Panc1 (cell line): Measurements from ENCODE around the gene SGCA.

Experiments used
- CTCF ChIP-seq: fragments of 450-650 bp; IDR thresholded peaks from 2 replicates; pipeline ENCODE4 v1.5.1; 2017; ENCODE audit warnings: mild to moderate bottlenecking
- REST ChIP-seq, 2 experiments: IDR thresholded peaks; 2 replicates each; pipeline ENCODE4 v1.6.1; 2011 to 2012; ENCODE audit warnings: low read depth in 2 of 2, control low read depth in 1 of 2, low read length in 1 of 2, mild to moderate bottlenecking in 1 of 2, moderate library complexity in 1 of 2; ENCODE audit not compliant: insufficient read depth in 1 of 2
- TCF7L2 ChIP-seq: IDR thresholded peaks from 2 replicates; pipeline ENCODE4 v1.6.1; 2011; ENCODE audit warnings: mild to moderate bottlenecking, low read depth, low read length, inconsistent platforms

GRCh38 chr17:50184611-50185398 lies 19.0 kb downstream of the SGCA start:
- TF ChIP-seq CTCF (no peak), REST (IDR thresholded peaks at IDR 0.05; ENCODE audit: insufficient read depth in 1 of 2, low read depth in 2 of 2, low read length in 1 of 2) (no peak), TCF7L2 (no peak)
